Measurements from ENCODE around the gene RNF39.

DNA sequence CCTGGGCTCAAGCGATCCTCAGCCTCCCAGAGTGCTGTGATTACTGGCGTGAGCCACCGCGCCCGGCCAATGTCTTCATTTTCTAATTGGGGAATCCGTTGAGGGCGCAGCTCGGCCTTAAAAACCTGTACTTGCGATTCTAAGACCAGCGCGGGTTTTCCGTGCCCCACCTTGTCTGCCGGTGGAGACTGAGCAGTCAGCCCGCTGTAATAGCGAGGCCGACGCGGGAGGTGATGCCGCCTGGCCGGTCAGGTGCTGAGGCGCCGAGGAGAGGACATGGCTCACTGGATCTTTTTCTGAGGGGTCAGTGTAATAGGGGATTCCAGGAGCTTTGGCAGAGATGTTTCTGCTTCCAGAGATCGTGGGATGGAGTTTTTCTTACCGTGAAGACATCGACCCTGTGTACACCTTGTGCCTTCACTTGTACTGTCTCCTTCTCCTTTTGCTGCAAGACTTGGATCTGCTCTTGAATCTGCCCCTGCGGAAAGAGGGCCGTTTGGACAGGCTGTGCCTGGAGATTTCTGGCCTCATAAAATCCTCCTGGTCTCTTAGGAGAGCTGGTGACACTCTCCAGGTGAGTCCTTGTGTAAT is 35.8 kb upstream of the RNF39 start:
- TF ChIP-seq POLR2AphosphoS5 (IDR thresholded peaks at IDR 0.05; ENCODE audit: borderline replicate concordance, low read depth, low read length) (no peak), EZH2 (IDR thresholded peaks at IDR 0.05) (no peak), FOXP2 (optimal IDR thresholded peaks at IDR 0.05; ENCODE audit: control extremely low read depth, extremely low read length, insufficient read depth) (no peak)

Measured in SK-N-MC (cell line).